SK-N-SH (cell line): ENCODE data around the gene PARP14.

Experiments used
- CTCF ChIP-seq: fragments of 200-600 bp; sonication (generic); IDR thresholded peaks from 2 replicates; pipeline ENCODE4 v1.6.1; 2017; ENCODE audit warnings: antibody characterized with exemption, mild to moderate bottlenecking, moderate library complexity
- EP300 ChIP-seq, 2 experiments: IDR thresholded peaks; 2 replicates each; pipeline versions ENCODE4 v1.4.0 to v1.6.1; 2012; ENCODE audit warnings: borderline replicate concordance in 1 of 2, low read depth in 1 of 2, low read length in 1 of 2
- EZH2phosphoT487 ChIP-seq: fragments of 200-600 bp; sonication (generic); IDR thresholded peaks from 2 replicates; pipeline ENCODE4 v1.6.1; 2017; ENCODE audit warnings: low read depth, mixed run types, mild to moderate bottlenecking, antibody characterized with exemption, moderate library complexity, borderline replicate concordance
- RCOR1 ChIP-seq: fragments of 150-350 bp; IDR thresholded peaks from 2 replicates; pipeline ENCODE4 v1.6.1; 2017; ENCODE audit warnings: antibody characterized with exemption, low read length
- RFX5 ChIP-seq: IDR thresholded peaks from 2 replicates; pipeline ENCODE4 v1.6.1; 2012; ENCODE audit warnings: mild to moderate bottlenecking, improper control_type of control experiment, low read length
- TF ChIP-seq, protein P1 (sequence below): fragments of 150-350 bp; IDR thresholded peaks from 2 replicates; pipeline ENCODE4 v1.6.1; 2017; ENCODE audit warnings: antibody characterized with exemption, low read length, low read depth, borderline replicate concordance

- TF ChIP-seq EZH2phosphoT487 (no peak), CTCF (no peak), RFX5 (no peak), RCOR1 (no peak), EP300 (IDR thresholded peaks at IDR 0.05; ENCODE audit: borderline replicate concordance in 1 of 2, low read depth in 1 of 2, low read length in 1 of 2) (no peak)
- TF ChIP-seq, protein P1, sequence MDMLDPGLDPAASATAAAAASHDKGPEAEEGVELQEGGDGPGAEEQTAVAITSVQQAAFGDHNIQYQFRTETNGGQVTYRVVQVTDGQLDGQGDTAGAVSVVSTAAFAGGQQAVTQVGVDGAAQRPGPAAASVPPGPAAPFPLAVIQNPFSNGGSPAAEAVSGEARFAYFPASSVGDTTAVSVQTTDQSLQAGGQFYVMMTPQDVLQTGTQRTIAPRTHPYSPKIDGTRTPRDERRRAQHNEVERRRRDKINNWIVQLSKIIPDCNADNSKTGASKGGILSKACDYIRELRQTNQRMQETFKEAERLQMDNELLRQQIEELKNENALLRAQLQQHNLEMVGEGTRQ, result no peak
Measured at GRCh38 chr3:122727294-122727693, 46.7 kb downstream of the PARP14 start.
